ENCODE measurements around the gene CMKLR1. TPM values are rescaled to one million over a fixed set of nuclear protein-coding genes. Genes with fewer than 3 reads are reported as not detected.
A peak's percentile ranks its signal among the peaks of the same experiment; 100 is the strongest.

CMKLR1 gene
- total and polyA plus RNA-seq, 10 of the 15 experiments (the other 5 are each of a cell fraction or from before 2014, with no cell fraction given), result 13.8 to 52.3 (median 26.2) TPM

DNA sequence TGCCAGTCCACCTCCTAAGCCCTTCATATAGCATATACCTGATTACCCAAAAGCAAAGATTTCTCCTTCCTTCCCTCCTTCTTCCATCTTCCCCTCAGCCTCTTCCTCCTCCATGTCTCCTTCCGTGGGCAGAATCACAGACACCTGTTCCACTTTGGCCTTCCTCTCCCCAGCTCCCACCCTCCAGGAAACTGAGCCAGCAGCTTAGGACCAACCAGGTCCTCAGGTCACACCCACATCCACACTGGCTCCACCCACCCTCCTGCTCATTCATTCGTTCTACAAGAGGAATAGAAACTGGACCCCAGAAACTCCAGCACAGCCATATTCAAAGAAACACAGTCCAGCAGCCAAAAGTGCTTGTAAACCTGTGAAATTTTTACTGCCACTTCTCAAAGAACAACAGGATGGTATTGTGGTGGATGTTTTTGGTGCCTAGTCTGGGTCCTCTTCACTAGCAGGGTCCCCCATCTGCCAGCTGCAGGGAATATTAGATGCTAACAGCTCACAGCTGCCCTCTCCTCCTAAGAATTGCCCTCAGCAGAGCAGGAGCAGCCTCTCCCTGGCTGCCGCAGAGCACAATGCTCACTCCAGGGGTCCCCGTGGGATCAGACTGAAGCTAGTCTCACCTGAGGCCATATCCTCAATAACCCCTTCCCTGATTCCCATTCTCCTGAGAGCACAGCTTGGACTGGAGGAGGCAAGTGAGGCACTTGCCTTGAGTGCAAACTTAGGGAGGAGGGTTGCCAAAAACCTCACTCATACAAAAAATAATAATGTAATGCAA, 18.4 kb downstream of the CMKLR1 start (continued):
- TF ChIP-seq STAT3 (IDR thresholded peaks at IDR 0.05; ENCODE audit: low read depth, low read length) (no peak), SREBF2 (IDR thresholded peaks at IDR 0.05; ENCODE audit: low read length) (no peak), TBL1XR1 (IDR thresholded peaks at IDR 0.05; ENCODE audit: low read depth, low read length) (no peak), SIN3A (IDR thresholded peaks at IDR 0.05; ENCODE audit: low read depth, low read length) (no peak), BHLHE40 (IDR thresholded peaks at IDR 0.05; ENCODE audit: borderline replicate concordance in 1 of 2, low read depth in 2 of 2, low read length in 1 of 2) (no peak), ZNF274 (IDR thresholded peaks at IDR 0.05; ENCODE audit: insufficient read depth, insufficient read length) (no peak), FOS (IDR thresholded peaks at IDR 0.05; ENCODE audit: borderline replicate concordance, extremely low read depth, insufficient read length) (no peak), MTA2 (IDR thresholded peaks at IDR 0.05; ENCODE audit: low read depth) (no peak), BRCA1 (IDR thresholded peaks at IDR 0.05; ENCODE audit: low read depth, low read length) (no peak), WRNIP1 (IDR thresholded peaks at IDR 0.05; ENCODE audit: borderline replicate concordance, low read depth, low read length) (no peak)

DNA sequence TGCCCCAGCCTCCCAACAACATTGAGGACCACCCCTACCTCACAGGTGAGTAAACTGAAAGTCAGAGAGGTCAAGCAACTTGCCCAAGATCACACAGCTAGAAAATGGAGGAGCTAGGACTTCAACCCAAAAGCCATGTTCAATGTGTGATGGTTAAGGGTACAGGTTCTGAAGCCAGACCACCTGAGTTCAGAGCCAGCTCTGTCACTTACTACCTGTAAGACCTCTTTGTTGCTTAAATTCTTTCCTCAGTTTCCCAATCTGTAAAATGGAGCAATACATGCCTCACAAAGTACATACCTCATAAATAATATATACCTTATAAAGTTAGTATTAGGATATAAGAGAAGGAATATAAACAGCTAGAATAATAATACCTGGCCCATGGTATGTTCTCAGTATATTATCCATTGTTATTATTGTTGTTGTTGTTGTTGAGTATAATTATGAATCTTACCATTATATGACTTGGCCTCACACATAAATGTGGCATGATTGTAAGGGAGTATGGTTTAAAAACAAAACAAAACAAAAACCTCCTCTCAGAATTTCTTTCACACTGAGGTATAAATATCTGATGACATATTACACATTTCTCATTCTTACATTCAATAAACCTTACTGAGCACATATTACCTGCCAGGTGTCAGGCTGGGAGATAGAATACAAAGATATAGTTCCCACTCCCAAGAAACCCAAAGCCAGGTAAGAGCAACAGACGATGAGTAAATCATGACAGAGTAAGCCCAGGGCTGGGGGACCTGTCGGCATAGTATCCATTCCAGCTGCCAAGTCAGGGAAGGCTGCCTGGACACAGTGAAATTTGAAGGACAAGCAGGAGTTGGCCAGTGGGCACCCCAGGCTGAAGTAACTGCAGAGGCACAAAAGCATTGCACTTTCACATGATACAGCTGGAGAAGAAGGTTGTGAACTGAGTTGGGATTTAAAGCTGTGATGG, 19.6 kb downstream of the CMKLR1 start:
- POLR2A ChIA-PET, result interaction anchor here (1.0 to 4.0 kb wide), 2 partner anchors 14 to 40 kb away, joined by 4 to 35 read pairs; no protein-coding TSS in a partner anchor
- intact Hi-C loops (cut with micrococcal nuclease; ENCODE audit: unreplicated experiment), result loop anchor here (5.0 kb wide), 1 partner anchor 43 kb away; no protein-coding TSS in a partner anchor
- DNase-seq (ENCODE audit: low read depth, low spot score), result no peak
- TF ChIP-seq, protein P1, sequence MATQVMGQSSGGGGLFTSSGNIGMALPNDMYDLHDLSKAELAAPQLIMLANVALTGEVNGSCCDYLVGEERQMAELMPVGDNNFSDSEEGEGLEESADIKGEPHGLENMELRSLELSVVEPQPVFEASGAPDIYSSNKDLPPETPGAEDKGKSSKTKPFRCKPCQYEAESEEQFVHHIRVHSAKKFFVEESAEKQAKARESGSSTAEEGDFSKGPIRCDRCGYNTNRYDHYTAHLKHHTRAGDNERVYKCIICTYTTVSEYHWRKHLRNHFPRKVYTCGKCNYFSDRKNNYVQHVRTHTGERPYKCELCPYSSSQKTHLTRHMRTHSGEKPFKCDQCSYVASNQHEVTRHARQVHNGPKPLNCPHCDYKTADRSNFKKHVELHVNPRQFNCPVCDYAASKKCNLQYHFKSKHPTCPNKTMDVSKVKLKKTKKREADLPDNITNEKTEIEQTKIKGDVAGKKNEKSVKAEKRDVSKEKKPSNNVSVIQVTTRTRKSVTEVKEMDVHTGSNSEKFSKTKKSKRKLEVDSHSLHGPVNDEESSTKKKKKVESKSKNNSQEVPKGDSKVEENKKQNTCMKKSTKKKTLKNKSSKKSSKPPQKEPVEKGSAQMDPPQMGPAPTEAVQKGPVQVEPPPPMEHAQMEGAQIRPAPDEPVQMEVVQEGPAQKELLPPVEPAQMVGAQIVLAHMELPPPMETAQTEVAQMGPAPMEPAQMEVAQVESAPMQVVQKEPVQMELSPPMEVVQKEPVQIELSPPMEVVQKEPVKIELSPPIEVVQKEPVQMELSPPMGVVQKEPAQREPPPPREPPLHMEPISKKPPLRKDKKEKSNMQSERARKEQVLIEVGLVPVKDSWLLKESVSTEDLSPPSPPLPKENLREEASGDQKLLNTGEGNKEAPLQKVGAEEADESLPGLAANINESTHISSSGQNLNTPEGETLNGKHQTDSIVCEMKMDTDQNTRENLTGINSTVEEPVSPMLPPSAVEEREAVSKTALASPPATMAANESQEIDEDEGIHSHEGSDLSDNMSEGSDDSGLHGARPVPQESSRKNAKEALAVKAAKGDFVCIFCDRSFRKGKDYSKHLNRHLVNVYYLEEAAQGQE (IDR thresholded peaks at IDR 0.05; ENCODE audit: low read depth, low read length), result no peak
- TF ChIP-seq ZNF622 (IDR thresholded peaks at IDR 0.05) (no peak), NFXL1 (IDR thresholded peaks at IDR 0.05; ENCODE audit: borderline replicate concordance) (no peak)
- TF ChIP-seq, protein P2, sequence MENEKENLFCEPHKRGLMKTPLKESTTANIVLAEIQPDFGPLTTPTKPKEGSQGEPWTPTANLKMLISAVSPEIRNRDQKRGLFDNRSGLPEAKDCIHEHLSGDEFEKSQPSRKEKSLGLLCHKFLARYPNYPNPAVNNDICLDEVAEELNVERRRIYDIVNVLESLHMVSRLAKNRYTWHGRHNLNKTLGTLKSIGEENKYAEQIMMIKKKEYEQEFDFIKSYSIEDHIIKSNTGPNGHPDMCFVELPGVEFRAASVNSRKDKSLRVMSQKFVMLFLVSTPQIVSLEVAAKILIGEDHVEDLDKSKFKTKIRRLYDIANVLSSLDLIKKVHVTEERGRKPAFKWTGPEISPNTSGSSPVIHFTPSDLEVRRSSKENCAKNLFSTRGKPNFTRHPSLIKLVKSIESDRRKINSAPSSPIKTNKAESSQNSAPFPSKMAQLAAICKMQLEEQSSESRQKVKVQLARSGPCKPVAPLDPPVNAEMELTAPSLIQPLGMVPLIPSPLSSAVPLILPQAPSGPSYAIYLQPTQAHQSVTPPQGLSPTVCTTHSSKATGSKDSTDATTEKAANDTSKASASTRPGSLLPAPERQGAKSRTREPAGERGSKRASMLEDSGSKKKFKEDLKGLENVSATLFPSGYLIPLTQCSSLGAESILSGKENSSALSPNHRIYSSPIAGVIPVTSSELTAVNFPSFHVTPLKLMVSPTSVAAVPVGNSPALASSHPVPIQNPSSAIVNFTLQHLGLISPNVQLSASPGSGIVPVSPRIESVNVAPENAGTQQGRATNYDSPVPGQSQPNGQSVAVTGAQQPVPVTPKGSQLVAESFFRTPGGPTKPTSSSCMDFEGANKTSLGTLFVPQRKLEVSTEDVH (IDR thresholded peaks at IDR 0.05; ENCODE audit: low read depth, partially characterized antibody), result no peak

More for the DNA sequence above, 19.6 kb downstream of the CMKLR1 start:
- Histone ChIP-seq H3K9me3 (replicated peaks; ENCODE audit: control insufficient read depth, insufficient read depth, low read length) (peaks cover 4% of the 10 kb centered on the region; the same call in 2 of the 3 replicates), H3K9ac (ENCODE audit: control insufficient read depth, insufficient read depth, low read length) (peak overlapping the region; percentile 87), H3K27ac (ENCODE audit: control insufficient read depth, insufficient read depth) (peak overlapping the region; percentile 89), H3K4me3 (peak overlapping the region; percentile 69), H3K79me2 (ENCODE audit: control insufficient read depth, insufficient read depth, low read length) (peaks cover 43% of the 10 kb centered on the region), H3K27me3 (replicated peaks in 1 of 2; ENCODE audit: control insufficient read depth in 2 of 2, insufficient read depth in 2 of 2, low read length in 1 of 2) (no peaks in the 10 kb centered on the region), H3K4me2 (ENCODE audit: control insufficient read depth, insufficient read depth) (peak overlapping the region; percentile 85), H3K4me1 (ENCODE audit: control insufficient read depth, insufficient read depth, low read length) (peaks cover 49% of the 10 kb centered on the region), H3K36me3 (ENCODE audit: control insufficient read depth in 2 of 2, insufficient read depth in 2 of 2, low read length in 1 of 2) (no peaks in the 10 kb centered on the region), H2AFZ (ENCODE audit: control insufficient read depth, low read depth, low read length) (no peak overlapping the region), H4K20me1 (ENCODE audit: control insufficient read depth, insufficient read depth) (no peaks in the 10 kb centered on the region)
- in situ Hi-C loops (cut with MboI), result no loop called here
- no TSS peak for BruUV-seq (replicated peaks)
- peak; percentile 49 for FAIRE-seq
- CTCF ChIA-PET, result interaction anchor here (0.6 to 8.9 kb wide), 5 partner anchors 10 to 768 kb away, joined by 3 to 75 read pairs (median 5); no protein-coding TSS in a partner anchor
- RAD21 ChIA-PET (ENCODE audit: unreplicated experiment), result interaction anchor here (0.7 to 3.9 kb wide), 5 partner anchors 15 to 298 kb away, joined by 3 to 63 read pairs (median 5); no protein-coding TSS in a partner anchor
- SMC1A ChIA-PET (ENCODE audit: uncharacterized antibody, unreplicated experiment), result interaction anchor here (0.6 to 19.0 kb wide), 8 partner anchors 10 to 542 kb away, joined by 3 to 185 read pairs (median 4); partner anchors contain the start of gene CMKLR1
- WGBS (ENCODE audit: insufficient coverage, insufficient replicate concordance, low lambda C conversion rate, missing lambda C conversion rate), result 13% methylated on average over 2 of the region's 2 CpGs
- peak; percentile 56 for ATAC-seq
